Measurements from ENCODE around the gene WDR38. TPM values are rescaled to one million over a fixed set of nuclear protein-coding genes. Genes with fewer than 3 reads are reported as not detected.

WDR38 gene
- total RNA-seq, 3 donors from 2014 or later = 0.33 TPM; not detected in 2

DNA sequence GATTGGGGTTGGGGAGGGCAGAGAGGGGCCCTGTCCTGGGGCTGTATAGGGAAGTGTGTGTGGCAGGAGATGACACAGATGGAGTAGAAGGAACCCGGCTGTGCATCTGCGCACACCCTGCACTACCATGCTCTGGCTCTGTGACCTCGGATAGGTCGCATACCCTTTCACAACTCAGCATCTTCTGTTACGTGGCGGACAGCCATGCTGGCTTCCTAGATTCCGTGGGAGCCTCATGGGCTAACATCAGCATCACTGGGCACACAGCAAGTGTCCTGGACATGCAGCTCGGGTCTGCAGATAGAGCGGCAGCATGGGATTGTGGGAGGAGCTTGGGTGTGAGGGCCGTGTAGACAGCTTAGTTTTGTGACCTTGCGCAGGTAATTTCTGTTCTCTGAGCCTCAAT, 17.9 kb downstream of the WDR38 start:
- Histone ChIP-seq H3K4me1 (peaks cover 4 to 17% of the 10 kb centered on the region in 2 donors), H3K27me3 (no peaks in the 10 kb centered on the region), H3K36me3 (no peaks in the 10 kb centered on the region), H3K4me3 (peak overlapping the region in 1 of 3 donors; percentile 99), H3K9me3 (no peaks in the 10 kb centered on the region), H3K27ac (peak overlapping the region in 1 of 2 donors; percentile 98)
- no peak for DNase-seq (ENCODE audit: low spot score in 2 of 2)
- intact Hi-C loops (cut with DNase I; ENCODE audit: low total_unique reads) = no loop called here
- TF ChIP-seq, protein P1, sequence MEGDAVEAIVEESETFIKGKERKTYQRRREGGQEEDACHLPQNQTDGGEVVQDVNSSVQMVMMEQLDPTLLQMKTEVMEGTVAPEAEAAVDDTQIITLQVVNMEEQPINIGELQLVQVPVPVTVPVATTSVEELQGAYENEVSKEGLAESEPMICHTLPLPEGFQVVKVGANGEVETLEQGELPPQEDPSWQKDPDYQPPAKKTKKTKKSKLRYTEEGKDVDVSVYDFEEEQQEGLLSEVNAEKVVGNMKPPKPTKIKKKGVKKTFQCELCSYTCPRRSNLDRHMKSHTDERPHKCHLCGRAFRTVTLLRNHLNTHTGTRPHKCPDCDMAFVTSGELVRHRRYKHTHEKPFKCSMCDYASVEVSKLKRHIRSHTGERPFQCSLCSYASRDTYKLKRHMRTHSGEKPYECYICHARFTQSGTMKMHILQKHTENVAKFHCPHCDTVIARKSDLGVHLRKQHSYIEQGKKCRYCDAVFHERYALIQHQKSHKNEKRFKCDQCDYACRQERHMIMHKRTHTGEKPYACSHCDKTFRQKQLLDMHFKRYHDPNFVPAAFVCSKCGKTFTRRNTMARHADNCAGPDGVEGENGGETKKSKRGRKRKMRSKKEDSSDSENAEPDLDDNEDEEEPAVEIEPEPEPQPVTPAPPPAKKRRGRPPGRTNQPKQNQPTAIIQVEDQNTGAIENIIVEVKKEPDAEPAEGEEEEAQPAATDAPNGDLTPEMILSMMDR (IDR thresholded peaks at IDR 0.05) = no peak
- TF ChIP-seq POLR2A (IDR thresholded peaks at IDR 0.05) (no peak), POLR2AphosphoS5 (IDR thresholded peaks at IDR 0.05) (no peak)

DNA sequence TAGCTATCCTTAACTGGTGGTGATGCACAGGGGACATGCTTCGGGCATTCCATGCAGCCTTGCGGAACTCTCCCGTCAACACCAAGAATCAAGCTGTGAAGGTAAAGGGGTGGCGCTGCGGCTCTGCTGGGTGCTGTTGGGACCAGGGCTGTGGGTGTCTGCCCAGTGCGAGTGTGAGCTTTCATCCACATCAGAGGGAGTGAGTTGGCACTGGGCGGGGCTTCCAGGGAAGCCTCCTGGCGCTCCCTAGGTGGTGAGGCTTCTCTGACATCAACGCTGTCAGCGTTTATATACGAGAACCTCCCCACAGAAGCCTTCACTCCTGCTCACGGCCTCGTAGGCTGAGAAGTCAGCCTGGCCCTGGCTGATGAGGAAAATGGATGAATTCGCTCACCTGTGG, 20.4 kb downstream of the WDR38 start:
- DNase-seq (ENCODE audit: low spot score in 2 of 2) = no peak

DNA sequence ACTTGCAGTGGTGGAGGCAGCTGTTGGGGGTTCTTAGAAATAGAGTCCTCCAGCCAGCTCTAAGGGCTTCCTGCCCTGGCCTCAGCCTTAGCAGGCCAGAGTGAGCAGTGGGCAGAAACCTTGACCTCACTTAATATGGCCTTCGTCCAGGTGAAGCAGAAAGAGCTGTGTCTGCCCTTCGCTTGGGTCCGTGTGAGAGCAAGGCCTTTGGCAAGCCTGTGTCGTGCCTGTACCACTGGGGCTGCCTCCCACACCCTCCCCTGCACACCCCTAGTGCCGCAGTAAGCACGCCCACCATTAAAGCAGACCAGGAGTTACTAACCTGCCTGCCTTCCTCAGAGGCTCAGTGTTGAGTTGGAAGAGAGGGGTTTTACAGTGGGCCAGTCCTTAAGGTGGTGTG, 22.2 kb downstream of the WDR38 start:
- Histone ChIP-seq H3K27ac (no peak overlapping the region), H3K36me3 (peaks cover 5% of the 10 kb centered on the region), H3K4me1 (peaks cover 3 to 10% of the 10 kb centered on the region in 2 donors), H3K9me3 (no peaks in the 10 kb centered on the region), H3K27me3 (no peaks in the 10 kb centered on the region), H3K4me3 (no peak overlapping the region)
- TF ChIP-seq POLR2AphosphoS5 (IDR thresholded peaks at IDR 0.05) = no peak
- TF ChIP-seq, protein P1 (IDR thresholded peaks at IDR 0.05) = no peak
- no peak for TF ChIP-seq POLR2A (IDR thresholded peaks at IDR 0.05)
- intact Hi-C loops (cut with DNase I; ENCODE audit: low total_unique reads) = no loop called here
- DNase-seq (ENCODE audit: low spot score in 2 of 2) = no peak

More for the DNA sequence above, 20.4 kb downstream of the WDR38 start:
- TF ChIP-seq, protein P1 (IDR thresholded peaks at IDR 0.05) = no peak
- no peak for TF ChIP-seq POLR2AphosphoS5 (IDR thresholded peaks at IDR 0.05)
- no peak for TF ChIP-seq POLR2A (IDR thresholded peaks at IDR 0.05)
- intact Hi-C loops (cut with DNase I; ENCODE audit: low total_unique reads) = no loop called here
- H3K36me3 ChIP-seq = peaks cover 5% of the 10 kb centered on the region
- H3K27me3 ChIP-seq = no peaks in the 10 kb centered on the region
- no peaks in the 10 kb centered on the region for H3K9me3 ChIP-seq
- peaks cover 4 to 17% of the 10 kb centered on the region in 2 donors for H3K4me1 ChIP-seq
- H3K4me3 ChIP-seq = no peak overlapping the region
- H3K27ac ChIP-seq = no peak overlapping the region

DNA sequence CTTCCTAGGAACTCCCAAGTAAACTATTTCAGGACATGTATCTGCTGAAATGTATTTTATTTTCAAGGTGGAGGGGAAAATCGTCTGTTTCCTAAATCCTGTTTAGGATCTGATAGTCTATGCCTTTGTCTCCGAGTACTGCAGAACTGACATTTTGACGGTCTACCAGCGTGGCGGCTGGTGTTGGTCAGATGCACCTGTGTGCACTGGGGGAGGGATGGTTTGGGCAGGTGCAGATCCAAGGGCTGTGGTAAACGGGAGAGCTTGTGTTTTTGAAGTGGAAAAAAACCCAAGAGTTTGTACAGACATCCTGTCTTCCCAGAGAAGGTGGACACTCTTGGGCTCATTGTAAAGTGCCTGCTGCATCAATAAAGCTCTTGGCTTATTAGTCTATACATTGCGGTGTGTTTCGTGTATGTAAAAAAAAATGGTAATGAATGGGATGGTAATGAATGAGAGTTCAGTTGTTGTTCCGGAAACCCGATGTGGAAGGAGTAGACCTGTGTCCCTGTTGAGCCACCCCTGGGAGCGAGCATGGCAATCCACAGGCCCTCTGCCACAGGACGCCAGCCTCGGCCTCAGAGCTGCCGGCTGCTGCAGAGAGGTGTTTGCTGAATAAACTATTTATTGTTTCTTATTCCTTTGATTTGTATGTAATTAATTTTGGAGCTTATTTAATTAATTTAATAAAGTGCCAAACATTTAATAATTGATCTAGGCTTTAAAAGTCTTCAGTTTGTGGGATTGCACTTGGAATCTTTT, 23.9 kb downstream of the WDR38 start:
- DNase-seq (ENCODE audit: low spot score in 2 of 2) = no peak
- Histone ChIP-seq H3K4me1 (peaks cover 0 to 6% of the 10 kb centered on the region in 2 donors), H3K27ac (no peak overlapping the region), H3K4me3 (no peak overlapping the region), H3K9me3 (no peaks in the 10 kb centered on the region), H3K27me3 (no peaks in the 10 kb centered on the region), H3K36me3 (peaks cover 5% of the 10 kb centered on the region)
- TF ChIP-seq POLR2AphosphoS5 (IDR thresholded peaks at IDR 0.05) (no peak), POLR2A (IDR thresholded peaks at IDR 0.05) (no peak)
- TF ChIP-seq, protein P1 (IDR thresholded peaks at IDR 0.05) = no peak
- intact Hi-C loops (cut with DNase I; ENCODE audit: low total_unique reads) = no loop called here

DNA sequence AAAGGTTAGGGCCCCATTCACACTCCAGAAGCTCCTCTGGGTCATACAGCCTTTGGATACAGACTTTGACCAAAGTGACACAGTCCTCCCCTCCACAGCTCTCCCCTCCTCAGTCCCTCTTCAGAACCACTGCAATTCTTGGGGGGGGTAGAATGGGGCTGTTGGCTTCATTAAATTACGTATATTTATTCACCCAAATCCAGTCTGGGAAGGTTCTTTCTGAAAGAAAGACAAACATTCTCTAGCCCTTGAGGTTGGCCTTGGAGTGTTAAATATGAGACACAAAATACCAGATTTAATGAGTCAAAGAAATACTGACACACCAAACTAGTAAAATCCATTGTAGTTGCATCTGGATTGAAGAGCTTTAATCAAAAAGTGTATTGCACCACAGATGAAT, 24.8 kb downstream of the WDR38 start:
- Histone ChIP-seq H3K36me3 (peaks cover 5% of the 10 kb centered on the region), H3K4me3 (no peak overlapping the region)

More for the DNA sequence above, 24.8 kb downstream of the WDR38 start:
- Histone ChIP-seq H3K9me3 (no peaks in the 10 kb centered on the region), H3K27ac (no peak overlapping the region), H3K4me1 (no peaks in the 10 kb centered on the region), H3K27me3 (no peaks in the 10 kb centered on the region)
- intact Hi-C loops (cut with DNase I; ENCODE audit: low total_unique reads) = no loop called here
- TF ChIP-seq, protein P1 (IDR thresholded peaks at IDR 0.05) = no peak
- TF ChIP-seq POLR2A (IDR thresholded peaks at IDR 0.05) (no peak), POLR2AphosphoS5 (IDR thresholded peaks at IDR 0.05) (no peak)
- no peak for DNase-seq (ENCODE audit: low spot score in 2 of 2)

All from breast epithelium (tissue), 4 donors.